ENCODE measurements around the gene RNF25.

GRCh38 chr2:218698885-218699284, 27.1 kb upstream of the RNF25 start:
- no peak for TF ChIP-seq ZNF423 (tag by site-specific recombination; IDR thresholded peaks at IDR 0.05)
- no peak for TF ChIP-seq ZNF24 (tag by site-specific recombination; IDR thresholded peaks at IDR 0.05)
- TF ChIP-seq ZNF169 (tag by site-specific recombination; IDR thresholded peaks at IDR 0.05), result no peak
- no peak for TF ChIP-seq PRDM4 (tag by site-specific recombination; IDR thresholded peaks at IDR 0.05)
- TF ChIP-seq ZBTB8A (tag by site-specific recombination; IDR thresholded peaks at IDR 0.05), result no peak
- no peak for TF ChIP-seq ZNF624 (tag by site-specific recombination; IDR thresholded peaks at IDR 0.05)
- TF ChIP-seq REST (tag by site-specific recombination; IDR thresholded peaks at IDR 0.05), result no peak
- no peak for TF ChIP-seq ZNF214 (tag by site-specific recombination; IDR thresholded peaks at IDR 0.05; ENCODE audit: borderline replicate concordance)
- TF ChIP-seq CTCF (tag by site-specific recombination; IDR thresholded peaks at IDR 0.05), result no peak
- TF ChIP-seq BCL11A (tag by site-specific recombination; IDR thresholded peaks at IDR 0.05; ENCODE audit: low read depth), result no peak
- TF ChIP-seq ZNF138 (tag by site-specific recombination; IDR thresholded peaks at IDR 0.05; ENCODE audit: borderline replicate concordance), result no peak
